Measurements from ENCODE around the gene LILRA6. TPM values are rescaled to one million over a fixed set of nuclear protein-coding genes. Genes with fewer than 3 reads are reported as not detected.
A peak's percentile ranks its signal among the peaks of the same experiment; 100 is the strongest.
"Not testable (repeated sequence)": the region's sequence is repeated elsewhere in the genome, so short reads cannot be mapped to it uniquely, and the experiment has no call there.

Gene LILRA6
- total RNA-seq, 4 donors from 2014 or later, result 1.1 to 1.5 TPM; not detected in 2

- H3K36me3 ChIP-seq, result no peaks in the 10 kb centered on the region
Measured at GRCh38 chr19:54218960-54219661, 23.5 kb downstream of the LILRA6 start.

GRCh38 chr19:54218259-54218658, 24.3 kb downstream of the LILRA6 start:
- peak in 1 of 3 donors; percentile 40 for DNase-seq
- no peak overlapping the region for H3K4me3 ChIP-seq
- no peak for TF ChIP-seq POLR2A (IDR thresholded peaks at IDR 0.05)
- TF ChIP-seq CTCF (IDR thresholded peaks at IDR 0.05), result no peak

More at GRCh38 chr19:54218960-54219661, 23.5 kb downstream of the LILRA6 start:
- H3K27ac ChIP-seq, result no peak overlapping the region
- no peak overlapping the region for H3K4me3 ChIP-seq
- no peak for TF ChIP-seq POLR2A (IDR thresholded peaks at IDR 0.05)
- TF ChIP-seq CTCF (IDR thresholded peaks at IDR 0.05), result no peak
- H3K27me3 ChIP-seq, result no peaks in the 10 kb centered on the region
- H3K9me3 ChIP-seq, result no peaks in the 10 kb centered on the region
- peak in 1 of 3 donors; percentile 34 for DNase-seq
- H3K4me1 ChIP-seq, result no peaks in the 10 kb centered on the region

GRCh38 chr19:54217517-54218247, 24.9 kb downstream of the LILRA6 start:
- peak in 1 of 3 donors; percentile 26 for DNase-seq
- not testable (repeated sequence) for H3K4me3 ChIP-seq, H3K36me3 ChIP-seq, H3K4me1 ChIP-seq, H3K27ac ChIP-seq, H3K9me3 ChIP-seq, H3K27me3 ChIP-seq

More at GRCh38 chr19:54218259-54218658, 24.3 kb downstream of the LILRA6 start:
- Histone ChIP-seq H3K27me3 (no peaks in the 10 kb centered on the region), H3K9me3 (no peaks in the 10 kb centered on the region), H3K36me3 (no peaks in the 10 kb centered on the region), H3K27ac (no peak overlapping the region), H3K4me1 (no peaks in the 10 kb centered on the region)

GRCh38 chr19:54216869-54217268, 25.7 kb downstream of the LILRA6 start:
- no peaks in the 10 kb centered on the region for H3K4me1 ChIP-seq
- TF ChIP-seq CTCF (IDR thresholded peaks at IDR 0.05), result no peak
- no peak for TF ChIP-seq POLR2A (IDR thresholded peaks at IDR 0.05)
- H3K36me3 ChIP-seq, result no peaks in the 10 kb centered on the region
- H3K27ac ChIP-seq, result no peak overlapping the region
- H3K9me3 ChIP-seq, result no peaks in the 10 kb centered on the region
- no peak overlapping the region for H3K4me3 ChIP-seq
- no peaks in the 10 kb centered on the region for H3K27me3 ChIP-seq
- DNase-seq, result peak in 1 of 3 donors; percentile 42

- H3K9me3 ChIP-seq, DNase-seq: not testable (repeated sequence)
Measured at GRCh38 chr19:54214734-54215133, 27.9 kb downstream of the LILRA6 start.

GRCh38 chr19:54214217-54214616, 28.4 kb downstream of the LILRA6 start:
- H3K4me3 ChIP-seq, DNase-seq, H3K27ac ChIP-seq, H3K27me3 ChIP-seq, H3K36me3 ChIP-seq, H3K9me3 ChIP-seq: not testable (repeated sequence)
- H3K4me1 ChIP-seq, result peaks cover 1 to 14% (median 6%) of the 10 kb centered on the region in 4 donors

More at GRCh38 chr19:54214734-54215133, 27.9 kb downstream of the LILRA6 start:
- not testable (repeated sequence) for H3K27me3 ChIP-seq, H3K36me3 ChIP-seq, H3K4me3 ChIP-seq, H3K27ac ChIP-seq, H3K4me1 ChIP-seq

GRCh38 chr19:54211235-54211634, 31.4 kb downstream of the LILRA6 start:
- H3K27me3 ChIP-seq, result no peaks in the 10 kb centered on the region
- no peak for DNase-seq
- peak overlapping the region in 2 of 4 donors; percentile 83 to 87 for H3K27ac ChIP-seq
- TF ChIP-seq POLR2A (IDR thresholded peaks at IDR 0.05) (no peak), CTCF (IDR thresholded peaks at IDR 0.05) (no peak)
- peaks cover 10 to 43% (median 19%) of the 10 kb centered on the region in 4 donors for H3K4me1 ChIP-seq
- H3K4me3 ChIP-seq, result peak overlapping the region in 1 of 4 donors; percentile 5
- peaks cover 0 to 19% (median 0%) of the 10 kb centered on the region in 3 donors for H3K36me3 ChIP-seq
- no peaks in the 10 kb centered on the region for H3K9me3 ChIP-seq
